PFSK-1 (cell line): ENCODE data around the gene GEMIN7. TPM values are rescaled to one million over a fixed set of nuclear protein-coding genes. Genes with fewer than 3 reads are reported as not detected.

Source experiments
- FOXP2 ChIP-seq: optimal IDR thresholded peaks from 2 replicates; pipeline ENCODE3; 2011; ENCODE audit warnings: borderline replicate concordance, control low read depth, inconsistent platforms; ENCODE audit not compliant: insufficient read depth; ENCODE audit errors: extremely low read length, extremely low read depth
- POLR2AphosphoS5 ChIP-seq: IDR thresholded peaks from 2 replicates; pipeline ENCODE4 v1.6.1; 2012; ENCODE audit warnings: low read depth, mild to moderate bottlenecking, control low read depth, low read length, moderate library complexity
- REST ChIP-seq, 2 experiments: IDR thresholded peaks; 2 replicates each; pipeline versions ENCODE4 v1.6.1 to v1.8.0; 2011 to 2012; ENCODE audit warnings: low read depth in 2 of 2, low read length in 2 of 2, control low read depth in 1 of 2, inconsistent platforms in 1 of 2, mild to moderate bottlenecking in 1 of 2, moderate library complexity in 1 of 2; ENCODE audit not compliant: insufficient read depth in 1 of 2
- SIN3A ChIP-seq: IDR thresholded peaks from 2 replicates; pipeline ENCODE4 v1.6.1; 2012; ENCODE audit warnings: mild to moderate bottlenecking, low read length, moderate library complexity, borderline replicate concordance; ENCODE audit not compliant: insufficient read depth
- TAF1 ChIP-seq: IDR thresholded peaks from 2 replicates; pipeline ENCODE4 v1.6.1; 2012; ENCODE audit warnings: low read length, control low read depth, borderline replicate concordance; ENCODE audit not compliant: insufficient read depth
- polyA plus RNA-seq: library from polyadenylated mRNA; unstranded; fragments of >200 nt; gene quantifications from one replicate; pipeline ENCODE4 v1.2.1, GENCODE V29; 2012; ENCODE audit warnings: low read depth, missing spikeins; ENCODE audit not compliant: insufficient read length

GEMIN7 gene, protein sequence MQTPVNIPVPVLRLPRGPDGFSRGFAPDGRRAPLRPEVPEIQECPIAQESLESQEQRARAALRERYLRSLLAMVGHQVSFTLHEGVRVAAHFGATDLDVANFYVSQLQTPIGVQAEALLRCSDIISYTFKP
- polyA plus RNA-seq: 48.2 TPM

DNA sequence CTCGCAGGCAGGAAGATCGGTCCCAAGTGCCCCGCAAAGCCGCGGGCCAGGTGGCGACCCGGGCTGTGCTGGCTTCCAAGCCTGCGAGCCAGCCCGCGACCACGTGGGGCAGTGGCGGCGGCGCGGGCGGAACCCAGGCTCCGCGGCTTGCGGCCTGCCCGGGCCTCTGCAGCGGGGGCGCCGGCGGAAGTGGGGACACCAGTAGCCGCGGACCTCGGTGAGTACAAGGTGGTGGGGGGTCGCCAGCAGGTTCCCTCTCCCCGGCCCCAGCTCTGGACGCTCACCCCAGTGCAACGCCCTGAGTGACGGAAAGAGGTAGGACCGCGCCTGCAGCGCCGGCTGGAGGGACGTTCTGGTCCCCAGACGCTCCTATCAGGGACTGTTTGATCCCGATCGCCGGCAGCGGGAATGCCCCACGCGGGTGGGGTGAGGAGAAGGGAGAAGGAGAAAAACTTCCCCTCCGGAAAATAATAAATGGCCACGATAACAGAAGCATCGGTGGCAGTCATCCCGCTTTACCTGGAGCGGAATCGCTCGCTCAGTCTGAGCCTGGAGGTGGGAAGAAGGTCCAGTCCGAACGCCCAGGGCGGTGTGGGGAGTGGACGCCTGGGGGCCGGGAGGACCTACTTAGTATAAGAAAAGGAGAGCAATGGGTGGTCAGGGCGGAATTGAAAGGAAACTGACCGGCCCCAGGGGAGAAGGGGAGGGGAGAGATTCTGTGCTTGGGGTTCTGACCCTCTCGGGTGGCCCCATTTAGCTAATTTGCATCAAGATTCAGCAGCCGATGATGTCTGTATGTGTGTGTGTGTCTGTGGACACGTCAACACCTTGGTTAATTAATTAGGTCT, at the start of gene GEMIN7:
TSS of gene GEMIN7 (plus strand) at position 198 of the 848 bp plus-strand sequence. CDS start 10,855 bp downstream, outside the sequence.
- TF ChIP-seq TAF1: peak; percentile 96
- TF ChIP-seq SIN3A: no peak
- peak in 1 of 2 experiments; percentile 72; a peak in 2 of 4 replicates for TF ChIP-seq REST (IDR thresholded peaks at IDR 0.05; ENCODE audit: insufficient read depth in 1 of 2, low read depth in 2 of 2, low read length in 2 of 2)
- peak; percentile 75 for TF ChIP-seq POLR2AphosphoS5
- peak; percentile 79 for TF ChIP-seq FOXP2

GRCh38 chr19:45030825-45031224, 48.2 kb upstream of the GEMIN7 start:
- TF ChIP-seq TAF1 (no peak), SIN3A (no peak), FOXP2 (no peak), POLR2AphosphoS5 (no peak), REST (IDR thresholded peaks at IDR 0.05; ENCODE audit: insufficient read depth in 1 of 2, low read depth in 2 of 2, low read length in 2 of 2) (no peak)

DNA sequence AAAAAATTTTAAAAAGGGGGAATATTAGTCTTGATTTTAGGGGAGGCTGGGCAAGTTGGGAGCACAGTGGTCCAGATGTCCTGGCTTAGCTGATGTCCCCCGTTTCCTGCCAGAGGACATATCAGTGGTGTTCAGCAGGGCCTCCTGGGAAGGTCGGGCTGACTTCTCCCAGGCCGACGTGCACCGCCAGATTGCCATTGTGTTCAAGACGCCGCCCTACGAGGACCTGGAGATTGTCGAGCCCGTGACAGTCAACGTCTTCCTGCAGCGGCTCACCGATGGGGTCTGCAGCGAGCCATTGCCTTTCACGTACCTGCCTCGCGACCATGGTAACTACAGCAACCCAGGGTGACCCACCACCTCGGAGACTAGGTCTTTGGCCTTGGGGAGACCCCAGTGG, 46.6 kb upstream of the GEMIN7 start:
- no peak for TF ChIP-seq REST (IDR thresholded peaks at IDR 0.05; ENCODE audit: insufficient read depth in 1 of 2, low read depth in 2 of 2, low read length in 2 of 2)
- TF ChIP-seq FOXP2: no peak
- TF ChIP-seq POLR2AphosphoS5: no peak
- no peak for TF ChIP-seq TAF1
- TF ChIP-seq SIN3A: no peak

DNA sequence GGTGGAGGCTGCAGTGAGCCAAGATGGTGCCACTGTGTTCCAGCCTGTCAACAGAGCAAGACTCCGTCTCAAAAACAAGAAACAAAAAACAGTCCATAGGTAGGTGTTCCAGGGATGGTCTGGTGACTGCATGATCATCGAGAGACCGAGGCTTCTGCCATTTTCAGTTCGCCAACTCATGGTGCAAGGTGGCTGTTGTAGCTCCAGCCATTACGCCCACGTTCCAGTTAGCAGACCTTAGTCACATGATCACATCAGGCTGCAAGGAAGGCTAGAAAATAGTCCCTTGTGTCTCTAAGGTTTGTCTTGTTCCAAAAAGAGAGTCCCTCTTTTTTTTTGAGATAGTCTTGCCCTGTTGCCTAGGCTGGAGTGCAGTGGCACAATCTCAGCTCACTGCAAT, 43.3 kb upstream of the GEMIN7 start:
- TF ChIP-seq SIN3A: no peak

DNA sequence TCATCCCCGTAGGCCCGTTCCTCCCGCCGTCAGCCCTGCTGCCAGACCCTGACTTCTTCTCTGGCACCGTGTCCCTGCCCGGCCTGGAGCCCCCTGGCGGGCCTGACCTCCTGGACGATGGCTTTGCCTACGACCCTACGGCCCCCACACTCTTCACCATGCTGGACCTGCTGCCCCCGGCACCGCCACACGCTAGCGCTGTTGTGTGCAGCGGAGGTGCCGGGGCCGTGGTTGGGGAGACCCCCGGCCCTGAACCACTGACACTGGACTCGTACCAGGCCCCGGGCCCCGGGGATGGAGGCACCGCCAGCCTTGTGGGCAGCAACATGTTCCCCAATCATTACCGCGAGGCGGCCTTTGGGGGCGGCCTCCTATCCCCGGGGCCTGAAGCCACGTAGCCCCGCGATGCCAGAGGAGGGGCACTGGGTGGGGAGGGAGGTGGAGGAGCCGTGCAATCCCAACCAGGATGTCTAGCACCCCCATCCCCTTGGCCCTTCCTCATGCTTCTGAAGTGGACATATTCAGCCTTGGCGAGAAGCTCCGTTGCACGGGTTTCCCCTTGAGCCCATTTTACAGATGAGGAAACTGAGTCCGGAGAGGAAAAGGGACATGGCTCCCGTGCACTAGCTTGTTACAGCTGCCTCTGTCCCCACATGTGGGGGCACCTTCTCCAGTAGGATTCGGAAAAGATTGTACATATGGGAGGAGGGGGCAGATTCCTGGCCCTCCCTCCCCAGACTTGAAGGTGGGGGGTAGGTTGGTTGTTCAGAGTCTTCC, 41.5 kb upstream of the GEMIN7 start:
- no peak for TF ChIP-seq SIN3A
- TF ChIP-seq FOXP2: no peak
- no peak for TF ChIP-seq POLR2AphosphoS5
- no peak for TF ChIP-seq TAF1
- TF ChIP-seq REST (IDR thresholded peaks at IDR 0.05; ENCODE audit: insufficient read depth in 1 of 2, low read depth in 2 of 2, low read length in 2 of 2): no peak
